ENCODE measurements around the gene DBN1. TPM values are rescaled to one million over a fixed set of nuclear protein-coding genes. Genes with fewer than 3 reads are reported as not detected.

Gene DBN1
- total and polyA plus RNA-seq, 9 of the 15 experiments (the other 6 are each of a cell fraction or from before 2014, with no cell fraction given), result 0.25 to 87.2 (median 27.9) TPM

- no peak for TF ChIP-seq CEBPZ (IDR thresholded peaks at IDR 0.05; ENCODE audit: borderline replicate concordance, low read depth, low read length)
- TF ChIP-seq AFF4 (CRISPR knock-in tag; IDR thresholded peaks at IDR 0.05), result 0 out of 2 replicates have a peak, but pooled peaks have one; percentile 34
- TF ChIP-seq HBP1 (CRISPR knock-in tag; IDR thresholded peaks at IDR 0.05), result peak; percentile 64; the same call in 1 of the 2 replicates
- TF ChIP-seq ETS2 (tag; IDR thresholded peaks at IDR 0.05; ENCODE audit: borderline replicate concordance, poor library complexity, severe bottlenecking), result no peak
- TF ChIP-seq FOXJ3 (CRISPR knock-in tag; IDR thresholded peaks at IDR 0.05), result no peak
- 0 out of 2 replicates have a peak, but pooled peaks have one; percentile 16 for TF ChIP-seq NFXL1 (CRISPR knock-in tag; IDR thresholded peaks at IDR 0.05)
- TF ChIP-seq DDX20 (tag; IDR thresholded peaks at IDR 0.05; ENCODE audit: low read depth), result no peak
- TF ChIP-seq SMARCE1 (IDR thresholded peaks at IDR 0.05), result no peak
- no peak for TF ChIP-seq ZC3H11A (IDR thresholded peaks at IDR 0.05; ENCODE audit: low read depth, low read length)
- TF ChIP-seq ZBTB5 (IDR thresholded peaks at IDR 0.05), result no peak
- TF ChIP-seq ZNF174 (CRISPR knock-in tag; IDR thresholded peaks at IDR 0.05), result no peak
- TF ChIP-seq E2F1 (CRISPR knock-in tag; IDR thresholded peaks at IDR 0.05), result no peak
- TF ChIP-seq LARP7 (IDR thresholded peaks at IDR 0.05), result no peak
- TF ChIP-seq MCM5 (IDR thresholded peaks at IDR 0.05; ENCODE audit: low read depth), result no peak
Measured at GRCh38 chr5:177446200-177447065, 27.0 kb downstream of the DBN1 start, which contains the start of gene PRR7 (continued).

Measured in K562 (cell line).